Measurements from ENCODE around the gene HRAS.

HRAS gene

DNA sequence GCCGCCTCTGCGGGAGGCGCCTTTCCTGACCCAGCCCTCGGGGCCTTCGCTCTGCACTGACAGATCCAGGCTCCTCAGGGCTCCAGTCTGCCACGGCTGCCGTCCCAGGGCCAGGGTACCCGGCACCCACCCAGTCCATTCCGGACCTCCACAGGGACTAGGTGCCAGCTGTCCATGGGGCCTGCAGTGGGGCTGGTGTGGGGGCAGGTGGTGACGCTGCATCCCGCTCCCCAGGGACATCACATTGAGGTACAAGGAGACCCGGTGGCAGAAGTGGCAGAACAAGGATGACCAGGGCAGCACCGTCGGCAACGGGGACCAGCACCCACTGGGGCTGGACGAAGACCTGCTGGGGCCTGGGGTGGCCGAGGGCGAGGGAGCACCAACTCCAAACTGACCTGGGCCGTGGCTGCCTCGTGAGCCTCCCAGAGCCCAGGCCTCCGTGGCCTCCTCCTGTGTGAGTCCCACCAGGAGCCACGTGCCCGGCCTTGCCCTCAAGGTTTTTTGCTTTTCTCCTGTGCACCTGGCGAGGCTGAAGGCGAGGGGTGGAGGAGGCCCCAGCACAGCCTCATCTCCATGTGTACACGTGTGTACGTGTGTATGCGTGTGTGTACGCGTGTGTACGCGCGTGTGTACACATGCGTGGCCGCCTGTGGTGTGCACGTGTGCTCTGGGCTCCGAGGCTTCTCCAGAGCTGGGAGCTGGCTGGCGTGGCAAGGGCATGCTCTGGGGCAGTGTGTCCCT is 45.0 kb downstream of the HRAS start:
- POLR2A ChIA-PET, result no interaction called here
- no peak for DNase-seq (ENCODE audit: extremely low spot score)
- CTCF ChIA-PET, result no interaction called here
- TF ChIP-seq, protein P1, sequence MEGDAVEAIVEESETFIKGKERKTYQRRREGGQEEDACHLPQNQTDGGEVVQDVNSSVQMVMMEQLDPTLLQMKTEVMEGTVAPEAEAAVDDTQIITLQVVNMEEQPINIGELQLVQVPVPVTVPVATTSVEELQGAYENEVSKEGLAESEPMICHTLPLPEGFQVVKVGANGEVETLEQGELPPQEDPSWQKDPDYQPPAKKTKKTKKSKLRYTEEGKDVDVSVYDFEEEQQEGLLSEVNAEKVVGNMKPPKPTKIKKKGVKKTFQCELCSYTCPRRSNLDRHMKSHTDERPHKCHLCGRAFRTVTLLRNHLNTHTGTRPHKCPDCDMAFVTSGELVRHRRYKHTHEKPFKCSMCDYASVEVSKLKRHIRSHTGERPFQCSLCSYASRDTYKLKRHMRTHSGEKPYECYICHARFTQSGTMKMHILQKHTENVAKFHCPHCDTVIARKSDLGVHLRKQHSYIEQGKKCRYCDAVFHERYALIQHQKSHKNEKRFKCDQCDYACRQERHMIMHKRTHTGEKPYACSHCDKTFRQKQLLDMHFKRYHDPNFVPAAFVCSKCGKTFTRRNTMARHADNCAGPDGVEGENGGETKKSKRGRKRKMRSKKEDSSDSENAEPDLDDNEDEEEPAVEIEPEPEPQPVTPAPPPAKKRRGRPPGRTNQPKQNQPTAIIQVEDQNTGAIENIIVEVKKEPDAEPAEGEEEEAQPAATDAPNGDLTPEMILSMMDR (IDR thresholded peaks at IDR 0.05; ENCODE audit: control extremely low read depth, extremely low read depth, low read depth, missing control alignments), result no peak

DNA sequence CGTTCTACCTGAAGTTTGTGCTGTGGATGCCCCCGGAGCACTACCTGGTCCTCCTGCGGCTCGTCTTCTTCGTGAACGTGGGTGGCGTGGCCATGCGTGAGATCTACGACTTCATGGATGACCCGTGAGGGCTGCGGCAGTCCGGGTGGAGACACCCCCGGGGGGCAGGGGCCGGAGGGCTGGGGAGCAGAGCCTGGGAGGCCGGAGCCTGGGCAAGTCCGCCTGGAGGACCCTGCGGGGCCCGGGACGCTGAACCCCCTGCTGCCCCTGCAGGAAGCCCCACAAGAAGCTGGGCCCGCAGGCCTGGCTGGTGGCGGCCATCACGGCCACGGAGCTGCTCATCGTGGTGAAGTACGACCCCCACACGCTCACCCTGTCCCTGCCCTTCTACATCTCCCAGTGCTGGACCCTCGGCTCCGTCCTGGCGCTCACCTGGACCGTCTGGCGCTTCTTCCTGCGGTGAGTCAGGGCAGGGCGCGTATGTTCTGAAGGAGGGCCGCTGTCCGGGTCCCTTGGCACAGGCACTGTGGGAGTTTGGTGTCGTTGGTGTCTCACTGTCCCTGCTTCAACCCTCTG is 45.7 kb downstream of the HRAS start:
- POLR2A ChIA-PET, result no interaction called here
- DNase-seq (ENCODE audit: extremely low spot score), result no peak
- TF ChIP-seq, protein P1 (IDR thresholded peaks at IDR 0.05; ENCODE audit: control extremely low read depth, extremely low read depth, low read depth, missing control alignments), result no peak
- CTCF ChIA-PET, result no interaction called here

DNA sequence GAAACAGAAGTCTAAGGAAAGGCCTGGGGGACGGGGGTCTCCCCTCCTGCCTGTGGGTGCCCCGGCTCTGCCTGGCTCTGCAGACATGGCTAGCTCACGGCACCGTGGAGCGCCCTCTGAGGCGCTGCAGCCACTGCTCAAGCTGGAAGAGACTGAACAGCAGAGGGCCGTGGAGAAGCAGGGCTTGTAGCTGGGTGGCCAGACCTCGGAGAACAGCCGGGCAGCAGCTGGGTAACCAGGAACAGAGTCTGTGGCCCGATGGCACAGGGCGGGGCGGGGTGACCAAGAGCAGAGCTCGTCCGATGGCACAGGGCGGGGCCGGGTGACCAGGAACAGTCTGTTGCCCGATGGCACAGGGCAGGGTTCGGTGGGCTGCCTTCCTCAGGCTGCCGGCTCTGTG is 46.4 kb downstream of the HRAS start:
- TF ChIP-seq, protein P1 (IDR thresholded peaks at IDR 0.05; ENCODE audit: control extremely low read depth, extremely low read depth, low read depth, missing control alignments), result no peak
- DNase-seq (ENCODE audit: extremely low spot score), result no peak
- ChIA-PET POLR2A (no interaction called here), CTCF (interaction anchor here (0.7 kb wide), 1 partner anchor 40 kb away, joined by 3 read pairs; no protein-coding TSS in a partner anchor)

DNA sequence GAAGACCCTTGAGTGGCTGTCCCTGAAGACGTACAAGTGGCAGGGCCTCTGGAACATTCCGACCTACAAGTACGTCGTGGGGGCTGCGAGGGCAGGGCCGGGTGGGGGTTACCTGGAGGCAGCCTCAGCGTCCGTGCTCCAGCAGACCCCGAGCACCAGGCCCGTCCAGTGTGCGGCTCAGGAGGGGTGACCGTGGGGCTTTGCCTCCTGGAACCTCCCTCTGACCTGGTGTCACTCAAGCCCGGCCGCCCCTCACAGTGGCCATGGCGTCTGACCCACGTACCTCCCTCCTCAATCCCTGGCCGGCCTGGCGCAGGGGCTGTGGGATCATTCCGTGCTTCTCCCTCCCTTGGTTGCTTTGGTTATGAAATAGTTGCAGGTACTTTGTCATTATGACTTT is 46.8 kb downstream of the HRAS start:
- ChIA-PET POLR2A (no interaction called here), CTCF (interaction anchor here (0.7 kb wide), 1 partner anchor 39 kb away, joined by 3 read pairs; no protein-coding TSS in a partner anchor)
- DNase-seq (ENCODE audit: extremely low spot score), result no peak
- TF ChIP-seq, protein P1 (IDR thresholded peaks at IDR 0.05; ENCODE audit: control extremely low read depth, extremely low read depth, low read depth, missing control alignments), result no peak

DNA sequence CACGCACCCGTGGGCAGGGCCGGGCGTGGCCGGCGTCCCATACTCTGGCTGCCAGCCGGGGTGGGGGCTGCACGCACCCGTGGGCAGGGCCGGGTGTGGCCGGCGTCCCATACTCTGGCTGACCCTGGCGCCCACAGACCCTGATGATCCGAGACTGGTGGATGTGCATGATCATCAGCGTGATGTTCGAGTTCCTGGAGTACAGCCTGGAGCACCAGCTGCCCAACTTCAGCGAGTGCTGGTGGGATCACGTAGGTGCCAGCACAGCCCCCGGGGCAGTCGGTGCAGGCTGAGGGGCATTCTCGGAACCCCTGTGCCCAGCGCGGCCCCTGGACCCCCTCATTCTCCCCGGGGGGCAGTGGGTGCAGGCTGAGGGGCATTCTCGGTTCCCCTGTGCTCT is 47.3 kb downstream of the HRAS start:
- no peak for DNase-seq (ENCODE audit: extremely low spot score)
- CTCF ChIA-PET, result no interaction called here
- POLR2A ChIA-PET, result no interaction called here
- TF ChIP-seq, protein P1 (IDR thresholded peaks at IDR 0.05; ENCODE audit: control extremely low read depth, extremely low read depth, low read depth, missing control alignments), result no peak

DNA sequence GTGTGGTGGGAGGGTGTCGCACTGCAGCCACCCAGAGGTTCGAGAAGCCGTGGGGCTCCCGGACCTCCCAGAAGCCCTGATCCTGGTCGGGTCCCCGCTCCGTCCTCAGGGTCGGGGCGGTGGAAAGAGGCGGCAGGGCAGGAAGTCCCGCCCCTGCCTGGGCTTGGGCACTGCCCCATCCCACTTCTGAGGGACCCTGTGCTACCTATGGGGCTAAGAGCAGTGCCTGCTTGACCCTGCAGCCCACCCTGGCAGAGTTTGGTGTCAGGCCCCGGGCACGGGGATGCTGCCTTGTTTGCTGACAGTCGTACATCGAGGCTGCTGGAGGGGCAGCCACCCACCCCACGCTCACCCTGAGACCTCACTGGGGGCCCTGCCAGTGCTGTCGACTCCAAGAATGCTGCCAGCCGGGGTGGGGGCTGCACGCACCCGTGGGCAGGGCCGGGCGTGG is 47.8 kb downstream of the HRAS start:
- no peak for DNase-seq (ENCODE audit: extremely low spot score)
- TF ChIP-seq, protein P1 (IDR thresholded peaks at IDR 0.05; ENCODE audit: control extremely low read depth, extremely low read depth, low read depth, missing control alignments), result no peak
- CTCF ChIA-PET, result no interaction called here
- POLR2A ChIA-PET, result no interaction called here

Measured in GM10248 (cell line).